Heart left ventricle (tissue), 16 donors: ENCODE measurements around the gene ZNHIT3. TPM values are rescaled to one million over a fixed set of nuclear protein-coding genes. Genes with fewer than 3 reads are reported as not detected.
A peak's percentile ranks its signal among the peaks of the same experiment; 100 is the strongest.

Source experiments
- ATAC-seq, 4 donors: fragments of 200-7000 bp; cut with Tn5 transposase; one replicate each; pipeline ENCODE4 v1.9.1; 2020 to 2022; ENCODE audit warnings: moderate library complexity in 4 of 4, mild to moderate bottlenecking in 3 of 4, moderate number of reproducible peaks in 1 of 4
- DNase-seq, 5 donors: peaks; one replicate each; pipeline ENCODE4 v3.0.0-alpha.2; 2020
- H3K27ac ChIP-seq, 12 donors: fragments of 200-600 bp; sonication (generic) in 4 of 12; one replicate each; pipeline versions ENCODE4 v1.5.0 to v1.8.0; 2016 to 2022; ENCODE audit warnings: mild to moderate bottlenecking in 2 of 12
- H3K27me3 ChIP-seq, 9 donors: fragments of 200-600 bp; sonication (generic) in 2 of 9; one replicate each; pipeline versions ENCODE4 v1.5.1 to v1.8.0; 2016 to 2022; ENCODE audit warnings: mild to moderate bottlenecking in 3 of 9
- H3K36me3 ChIP-seq, 9 donors: fragments of 200-600 bp; sonication (generic) in 2 of 9; one replicate each; pipeline versions ENCODE4 v1.5.0 to v1.8.0; 2018 to 2022; ENCODE audit warnings: mild to moderate bottlenecking in 2 of 9
- H3K4me1 ChIP-seq, 12 donors: fragments of 200-600 bp; sonication (generic) in 4 of 12; one replicate each; pipeline versions ENCODE4 v1.5.0 to v1.8.0; 2016 to 2022; ENCODE audit warnings: mild to moderate bottlenecking in 3 of 12
- H3K4me3 ChIP-seq, 12 donors: fragments of 200-600 bp; sonication (generic) in 4 of 12; one replicate each; pipeline versions ENCODE4 v1.5.0 to v1.8.0; 2017 to 2022; ENCODE audit warnings: mild to moderate bottlenecking in 9 of 12, moderate library complexity in 4 of 12
- H3K9me3 ChIP-seq, 12 donors: fragments of 200-600 bp; sonication (generic) in 4 of 12; one replicate each; pipeline versions ENCODE4 v1.5.0 to v1.8.0; 2016 to 2022; ENCODE audit warnings: mild to moderate bottlenecking in 1 of 12
- CTCF ChIP-seq, 12 donors: fragments of 200-600 bp; sonication (generic) in 4 of 12; IDR thresholded peaks; one replicate each; pipeline versions ENCODE4 v1.5.0 to v1.8.0; 2018 to 2022; ENCODE audit warnings: antibody characterized with exemption in 12 of 12, mild to moderate bottlenecking in 5 of 12
- POLR2A ChIP-seq, 2 donors: fragments of 450-650 bp; IDR thresholded peaks; one replicate each; pipeline ENCODE4 v1.6.1; 2017; ENCODE audit warnings: antibody characterized with exemption in 2 of 2, mild to moderate bottlenecking in 2 of 2, moderate library complexity in 2 of 2
- WGBS, 4 donors: extraction: QIAGEN DNeasy Blood & Tissue Kit in 2 of 4; methylation state at CpG; one replicate each; pipeline versions ENCODE4 v1.1.5 to v1.1.7; 2013 to 2018; 5-methylcytosine and 5-hydroxymethylcytosine counted together
- intact Hi-C, 10 donors: fragments of 100-400 bp; cut with DNase I; formaldehyde crosslinking; loops; one replicate each; pipeline versions ENCODE4 v1.11.1 to v1.14.2; 2022
- polyA plus RNA-seq, 2 donors: library from polyadenylated mRNA; stranded (reverse); fragments of 200-250 nt; gene quantifications; one replicate each; pipeline ENCODE4 v1.2.3, GENCODE V29; 2013
- total RNA-seq, 9 donors: library from RNA; depleted of rRNA in 2 of 9; stranded (reverse); fragments of >200 nt in 2 of 9; fragmentation: NEBNext Ultra II Directional in 3 of 9; extraction: Animal tissue kit (Norgen Biotek cat#: 25700) in 3 of 9; gene quantifications; one replicate each; pipeline versions ENCODE4 v1.1.0 to v1.2.4, GENCODE V29; 2016 to 2023
- donor health status: ischemic (EF 13 %, LVEDD 7.1; RV severe dilation, severe dysfunction).
- donor health status: healthy with polysubstance abuse.
- donor health status: DM: no; HTN: yes; CAD: no.
- donor health status: DM: no; HTN: no; CAD: no.
- donor health status: ischemic (EF 25% LVEDD 6.9; RV normal size, moderate dysfunction).
- donor health status: ischemic (EF 25% LVEDD 5.7; RV mildly dilated, moderate dysfunction).
- donor health status: healthy.
- donor health status: DM: yes; HTN: yes; CAD: no.
- donor health status: ischemic (EF 35%, LVEDD 5.7; RV mildly dilated, moderate dysfunction).
- donor health status: nonischemic (EF 11% LVEDD 7.7; RV severe dilation, severe dysfunction).
- donor health status: DM: yes; HTN: yes; CAD: no.
- donor health status: PGD.
- donor health status: ischemic (EF 29% LVEDD 5.4; RV normal size, mild dysfunction).
- donor health status: nonischemic (EF 23%, LVEDD 6.1; RV moderate dilation, normal function).

The ZNHIT3 gene
- total and polyA plus RNA-seq, 11 donors: 14.8 to 41.2 (median 23.1) TPM

- H3K4me3 ChIP-seq: peak overlapping the region; percentile 38 to 94 (median 82)
- DNase-seq (no peak), ATAC-seq (no peak)
- no peaks in the 10 kb centered on the region for H3K9me3 ChIP-seq
- 9 to 16% (median 14%) methylated on average over 15 of the region's 15 CpGs for WGBS, 4 donors
- H3K36me3 ChIP-seq: peaks cover 0 to 59% (median 42%) of the 10 kb centered on the region in 9 donors
- peak overlapping the region; percentile 84 to 99 (median 96) for H3K27ac ChIP-seq
- peaks cover 0 to 22% (median 14%) of the 10 kb centered on the region in 12 donors for H3K4me1 ChIP-seq
- TF ChIP-seq CTCF (IDR thresholded peaks at IDR 0.05) (peak in 1 of 12 donors; percentile 2), POLR2A (IDR thresholded peaks at IDR 0.05) (no peak)
- no peaks in the 10 kb centered on the region for H3K27me3 ChIP-seq
- intact Hi-C loops: loop anchor here in 3 of 10 donors (1.0 to 10.0 kb wide), 5 partner anchors 9 to 65 kb away; partner anchors contain the start of genes GGNBP2 (in 1 of the 3), MRM1 (in 1 of the 3) and ZNHIT3 (in 1 of the 3)
Observed at GRCh38 chr17:36535669-36536081, 49.2 kb downstream of the ZNHIT3 start.

GRCh38 chr17:36540696-36541095, 54.2 kb downstream of the ZNHIT3 start:
- ATAC-seq: no peak
- 92 to 98% (median 94%) methylated on average over 3 of the region's 3 CpGs for WGBS, 4 donors
- no peaks in the 10 kb centered on the region for H3K27me3 ChIP-seq
- H3K4me3 ChIP-seq: no peak overlapping the region
- no peaks in the 10 kb centered on the region for H3K9me3 ChIP-seq
- TF ChIP-seq POLR2A (IDR thresholded peaks at IDR 0.05) (no peak), CTCF (IDR thresholded peaks at IDR 0.05) (no peak)
- intact Hi-C loops: loop anchor here in 1 of 10 donors (5.0 kb wide), 1 partner anchor 53 kb away; the partner anchor contains the start of gene ZNHIT3
- H3K4me1 ChIP-seq: peaks cover 0 to 19% (median 13%) of the 10 kb centered on the region in 12 donors
- H3K27ac ChIP-seq: no peak overlapping the region
- H3K36me3 ChIP-seq: peaks cover 0 to 33% (median 16%) of the 10 kb centered on the region in 9 donors
- no peak for DNase-seq

- Histone ChIP-seq H3K4me1 (peaks cover 12 to 32% (median 27%) of the 10 kb centered on the region in 12 donors), H3K4me3 (no peak overlapping the region), H3K27me3 (no peaks in the 10 kb centered on the region), H3K36me3 (peaks cover 0 to 39% (median 17%) of the 10 kb centered on the region in 9 donors), H3K9me3 (no peaks in the 10 kb centered on the region), H3K27ac (no peak overlapping the region)
- ATAC-seq (no peak), DNase-seq (no peak)
- TF ChIP-seq CTCF (IDR thresholded peaks at IDR 0.05) (no peak), POLR2A (IDR thresholded peaks at IDR 0.05) (no peak)
- intact Hi-C loops: loop anchor here in 1 of 10 donors (5.0 kb wide), 1 partner anchor 55 kb away; the partner anchor contains the start of gene ZNHIT3
- 89 to 97% (median 93%) methylated on average over 15 of the region's 15 CpGs for WGBS, 4 donors
Observed at GRCh38 chr17:36542755-36543154, 56.3 kb downstream of the ZNHIT3 start.

DNA sequence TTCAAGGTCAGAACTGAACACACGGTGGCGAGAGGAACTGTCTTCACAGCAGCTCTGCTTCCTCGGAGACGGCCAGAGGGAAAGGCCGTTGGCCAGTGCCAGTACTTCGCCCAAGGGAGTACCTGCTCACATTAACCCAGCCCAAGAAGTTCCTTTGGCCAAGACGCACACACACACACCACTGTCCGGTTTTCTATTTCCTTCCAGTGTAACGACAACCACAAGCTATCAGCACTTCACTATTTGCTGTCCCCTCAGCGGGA, 57.5 kb downstream of the ZNHIT3 start:
- 0 to 1% (median 0%) methylated on average over 7 to 10 of the region's 10 CpGs for WGBS, 4 donors
- DNase-seq: peak in 4 of 5 donors; percentile 20 to 69 (median 50)
- peaks cover 12 to 43% (median 37%) of the 10 kb centered on the region in 12 donors for H3K4me1 ChIP-seq
- H3K4me3 ChIP-seq: peak overlapping the region; percentile 63 to 99 (median 84)
- intact Hi-C loops: loop anchor here in 2 of 10 donors (1.0 to 5.0 kb wide), 2 partner anchors 9 to 57 kb away; partner anchors contain the start of gene ZNHIT3 (in 1 of the 2)
- no peaks in the 10 kb centered on the region for H3K9me3 ChIP-seq
- peak overlapping the region; percentile 93 to 100 (median 99) for H3K27ac ChIP-seq
- no peaks in the 10 kb centered on the region for H3K27me3 ChIP-seq
- TF ChIP-seq POLR2A (IDR thresholded peaks at IDR 0.05): no peak
- no peak for TF ChIP-seq CTCF (IDR thresholded peaks at IDR 0.05)
- peak in 3 of 4 donors; percentile 0 to 11 (median 2) for ATAC-seq
- peaks cover 0 to 31% (median 9%) of the 10 kb centered on the region in 9 donors for H3K36me3 ChIP-seq
